ENCODE results near the gene FCER2.

DNA sequence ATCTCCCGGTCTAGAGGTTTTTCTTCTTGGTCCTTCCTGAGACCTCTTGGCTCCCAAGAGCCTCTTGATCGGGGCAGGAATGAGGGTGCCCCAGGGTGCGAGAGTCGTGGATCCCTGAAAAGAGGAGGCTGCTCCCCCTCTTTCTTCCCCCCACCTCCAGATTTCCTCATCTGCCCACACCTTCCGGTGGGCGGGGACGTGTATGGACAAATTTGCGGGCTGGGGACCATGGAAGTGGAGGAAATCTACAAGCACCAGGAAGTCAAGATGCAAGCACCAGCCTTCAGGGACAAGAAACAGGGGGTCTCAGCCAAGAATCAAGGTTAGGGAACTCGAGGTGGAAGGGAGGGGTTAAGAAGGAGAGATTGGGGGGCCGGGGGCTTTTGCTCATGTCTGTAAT, 25.1 kb downstream of the FCER2 start, which contains the start of gene MCEMP1:
- TF ChIP-seq POLR2A (IDR thresholded peaks at IDR 0.05) (no peak), CTCF (IDR thresholded peaks at IDR 0.05) (no peak)
